Cardiac muscle cell (in vitro differentiated cells and primary cell): ENCODE measurements around the gene NMRK2. TPM values are rescaled to one million over a fixed set of nuclear protein-coding genes. Genes with fewer than 3 reads are reported as not detected.

ENCODE experiments used
- DNase-seq, 2 donors: peaks; one replicate each; pipeline versions ENCODE4 v3.0.0 to v3.0.0-alpha.2; 2010 to 2017; ENCODE audit warnings: low read depth in 1 of 2, low spot score in 1 of 2
- H3K27ac ChIP-seq: fragments of 200-600 bp; sonication (generic); 2 replicates; pipeline ENCODE4 v1.5.1; 2016
- H3K27me3 ChIP-seq: fragments of 200-600 bp; sonication (generic); 2 replicates; pipeline ENCODE4 v1.6.0; 2016; ENCODE audit warnings: control low read depth
- H3K36me3 ChIP-seq: fragments of 200-600 bp; sonication (generic); 2 replicates; pipeline ENCODE4 v1.5.1; 2016; ENCODE audit warnings: control low read depth
- H3K4me1 ChIP-seq: fragments of 200-600 bp; sonication (generic); 2 replicates; pipeline ENCODE4 v1.8.1; 2017; ENCODE audit warnings: low read depth, mild to moderate bottlenecking, mixed run types
- H3K4me3 ChIP-seq: fragments of 200-600 bp; sonication (generic); 2 replicates; pipeline ENCODE4 v1.5.1; 2016; ENCODE audit warnings: mild to moderate bottlenecking
- H3K9me3 ChIP-seq: fragments of 200-600 bp; sonication (generic); 2 replicates; pipeline ENCODE4 v1.5.1; 2017; ENCODE audit warnings: low read depth, mild to moderate bottlenecking, control low read depth
- polyA plus RNA-seq: library from polyadenylated mRNA; unstranded; fragments of >200 nt; fragmentation: Nextera tagmentation; extraction: Ambion mirVana; gene quantifications from 2 replicates; pipeline ENCODE4 v1.2.1, GENCODE V29; 2016
- total RNA-seq: library from RNA; depleted of rRNA; stranded (reverse); fragments of >200 nt; gene quantifications from 2 replicates; pipeline ENCODE4 v1.2.3, GENCODE V29; 2016
- TF ChIP-seq, protein P1 (sequence below): IDR thresholded peaks from 2 replicates; pipeline ENCODE4 v1.5.1; 2012; ENCODE audit warnings: low read depth, mild to moderate bottlenecking, low read length

NMRK2 gene
- total and polyA plus RNA-seq, 2 experiments from 2014 or later = 32.9 to 39.4 TPM

DNA sequence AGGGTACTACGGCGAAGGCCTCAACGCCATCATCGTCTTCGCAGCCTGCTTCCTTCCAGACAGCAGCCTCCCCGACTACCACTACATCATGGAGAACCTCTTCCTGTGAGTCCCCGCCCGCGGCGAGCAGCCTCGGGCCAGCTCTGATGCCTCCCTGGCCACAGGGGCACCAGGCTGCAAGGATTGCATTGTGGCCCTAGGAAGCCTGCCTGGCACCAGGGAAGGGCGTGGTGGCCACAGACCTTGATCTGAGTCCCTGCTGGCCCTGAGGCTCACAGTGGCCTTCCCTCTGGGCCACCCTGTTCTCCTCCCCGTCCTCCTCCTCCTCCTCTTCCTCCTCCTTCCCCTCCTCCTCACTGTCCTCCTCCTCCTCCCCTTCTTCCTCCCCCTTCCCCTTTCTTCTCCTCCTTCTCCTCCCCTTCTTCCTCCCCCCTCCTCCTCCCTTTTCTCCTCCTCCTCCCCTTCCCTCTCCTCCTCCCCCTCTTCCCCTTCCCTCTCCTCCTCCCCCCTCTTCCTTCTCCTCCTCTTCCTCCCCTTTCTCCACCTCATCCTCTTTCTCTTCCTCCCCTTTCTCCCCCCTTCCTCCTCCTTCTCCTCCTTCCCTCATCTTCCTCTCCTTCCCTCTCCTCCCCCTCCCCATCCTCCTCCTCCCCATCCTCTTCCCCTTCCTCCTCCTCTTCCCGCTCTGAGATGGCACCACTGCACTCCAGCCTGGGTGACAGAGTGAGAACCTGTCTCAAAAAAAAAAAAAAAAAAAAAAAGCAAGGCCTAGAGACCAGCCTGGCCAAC, 24.4 kb upstream of the NMRK2 start:
- no peaks in the 10 kb centered on the region for H3K9me3 ChIP-seq
- no peaks in the 10 kb centered on the region for H3K4me1 ChIP-seq
- no peak overlapping the region for H3K27ac ChIP-seq
- TF ChIP-seq, protein P1, sequence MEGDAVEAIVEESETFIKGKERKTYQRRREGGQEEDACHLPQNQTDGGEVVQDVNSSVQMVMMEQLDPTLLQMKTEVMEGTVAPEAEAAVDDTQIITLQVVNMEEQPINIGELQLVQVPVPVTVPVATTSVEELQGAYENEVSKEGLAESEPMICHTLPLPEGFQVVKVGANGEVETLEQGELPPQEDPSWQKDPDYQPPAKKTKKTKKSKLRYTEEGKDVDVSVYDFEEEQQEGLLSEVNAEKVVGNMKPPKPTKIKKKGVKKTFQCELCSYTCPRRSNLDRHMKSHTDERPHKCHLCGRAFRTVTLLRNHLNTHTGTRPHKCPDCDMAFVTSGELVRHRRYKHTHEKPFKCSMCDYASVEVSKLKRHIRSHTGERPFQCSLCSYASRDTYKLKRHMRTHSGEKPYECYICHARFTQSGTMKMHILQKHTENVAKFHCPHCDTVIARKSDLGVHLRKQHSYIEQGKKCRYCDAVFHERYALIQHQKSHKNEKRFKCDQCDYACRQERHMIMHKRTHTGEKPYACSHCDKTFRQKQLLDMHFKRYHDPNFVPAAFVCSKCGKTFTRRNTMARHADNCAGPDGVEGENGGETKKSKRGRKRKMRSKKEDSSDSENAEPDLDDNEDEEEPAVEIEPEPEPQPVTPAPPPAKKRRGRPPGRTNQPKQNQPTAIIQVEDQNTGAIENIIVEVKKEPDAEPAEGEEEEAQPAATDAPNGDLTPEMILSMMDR = no peak
- no peak overlapping the region for H3K4me3 ChIP-seq
- H3K27me3 ChIP-seq = no peaks in the 10 kb centered on the region
- DNase-seq = no peak
- H3K36me3 ChIP-seq = no peaks in the 10 kb centered on the region

DNA sequence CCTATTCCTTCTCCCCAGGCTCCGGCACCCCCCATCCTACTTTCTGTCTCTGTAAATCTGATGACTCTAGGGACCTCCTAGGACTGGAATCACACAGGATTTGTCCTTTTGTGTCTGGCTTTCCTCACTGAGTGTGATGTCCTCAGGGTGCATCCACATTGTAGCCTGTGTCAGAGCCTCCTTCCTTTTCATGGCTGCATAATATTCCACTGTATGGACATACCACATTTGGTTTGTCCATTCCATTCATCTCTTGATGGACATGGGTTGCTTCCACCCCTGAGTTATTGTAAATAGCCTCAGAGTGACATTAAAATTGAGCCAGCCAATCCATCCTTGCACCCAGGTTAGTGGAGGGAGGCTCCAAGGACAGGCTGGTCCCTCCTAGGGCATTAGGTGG, 22.8 kb upstream of the NMRK2 start:
- TF ChIP-seq, protein P1 = no peak
- Histone ChIP-seq H3K9me3 (no peaks in the 10 kb centered on the region), H3K4me1 (no peaks in the 10 kb centered on the region), H3K4me3 (no peak overlapping the region), H3K27me3 (no peaks in the 10 kb centered on the region), H3K27ac (no peak overlapping the region), H3K36me3 (no peaks in the 10 kb centered on the region)
- DNase-seq = no peak

GRCh38 chr19:3914199-3914598, 18.7 kb upstream of the NMRK2 start:
- no peak overlapping the region for H3K4me3 ChIP-seq
- TF ChIP-seq, protein P1 = no peak
- no peak for DNase-seq
- no peaks in the 10 kb centered on the region for H3K36me3 ChIP-seq
- H3K27ac ChIP-seq = no peak overlapping the region
- no peaks in the 10 kb centered on the region for H3K27me3 ChIP-seq
- no peaks in the 10 kb centered on the region for H3K9me3 ChIP-seq
- no peaks in the 10 kb centered on the region for H3K4me1 ChIP-seq

GRCh38 chr19:3916033-3916432, 16.8 kb upstream of the NMRK2 start:
- Histone ChIP-seq H3K27ac (no peak overlapping the region), H3K4me3 (no peak overlapping the region), H3K9me3 (no peaks in the 10 kb centered on the region), H3K36me3 (no peaks in the 10 kb centered on the region), H3K27me3 (no peaks in the 10 kb centered on the region), H3K4me1 (no peaks in the 10 kb centered on the region)
- DNase-seq = no peak
- TF ChIP-seq, protein P1 = no peak

GRCh38 chr19:3919793-3920192, 13.1 kb upstream of the NMRK2 start:
- Histone ChIP-seq H3K27ac (no peak overlapping the region), H3K9me3 (no peaks in the 10 kb centered on the region), H3K4me3 (no peak overlapping the region), H3K27me3 (no peaks in the 10 kb centered on the region), H3K36me3 (no peaks in the 10 kb centered on the region), H3K4me1 (no peaks in the 10 kb centered on the region)
- TF ChIP-seq, protein P1 = no peak
- no peak for DNase-seq
